K562 (cell line): ENCODE measurements around the gene ADCY4. TPM values are rescaled to one million over a fixed set of nuclear protein-coding genes. Genes with fewer than 3 reads are reported as not detected.

Source experiments
- BCOR ChIP-seq: fragments of 450-650 bp; IDR thresholded peaks from 2 replicates; pipeline ENCODE4 v1.6.1; 2016
- C11orf30 ChIP-seq: fragments of 450-650 bp; IDR thresholded peaks from 2 replicates; pipeline ENCODE4 v1.6.1; 2016; ENCODE audit warnings: low read depth, mild to moderate bottlenecking
- CBFB ChIP-seq: sonication (generic); formaldehyde crosslinking; IDR thresholded peaks from 2 replicates; pipeline ENCODE4 v1.4.0; 2020; ENCODE audit warnings: mild to moderate bottlenecking, missing genetic modification reagents
- ELF4 ChIP-seq: fragments of 450-650 bp; formaldehyde crosslinking; IDR thresholded peaks from 2 replicates; pipeline ENCODE4 v1.4.0; 2022; ENCODE audit warnings: missing genetic modification characterization
- HCFC1 ChIP-seq: IDR thresholded peaks from 2 replicates; pipeline ENCODE4 v1.6.1; 2012; ENCODE audit warnings: low read depth, low read length, improper control_type of control experiment
- JUN ChIP-seq, 2 experiments: sonication (generic) in 1 of 2; formaldehyde crosslinking in 1 of 2; IDR thresholded peaks; 2 replicates each; pipeline versions ENCODE4 v1.6.1 to v1.8.0; 2012 to 2022; ENCODE audit warnings: borderline replicate concordance in 2 of 2, mild to moderate bottlenecking in 2 of 2, improper control_type of control experiment in 1 of 2, low read depth in 1 of 2, low read length in 1 of 2, missing genetic modification reagents in 1 of 2
- LCOR ChIP-seq: sonication (generic); formaldehyde crosslinking; IDR thresholded peaks from 2 replicates; pipeline ENCODE4 v1.8.0; 2022; ENCODE audit warnings: mild to moderate bottlenecking, missing genetic modification reagents
- NCOA1 ChIP-seq: fragments of 450-650 bp; IDR thresholded peaks from 2 replicates; pipeline ENCODE4 v1.6.1; 2016; ENCODE audit warnings: low read depth
- NR2C1 ChIP-seq, 2 experiments: fragments of 450-650 bp; IDR thresholded peaks; 2 replicates each; pipeline ENCODE4 v1.6.1; 2017; ENCODE audit warnings: mild to moderate bottlenecking in 2 of 2, antibody characterized with exemption in 1 of 2, inconsistent platforms in 1 of 2, missing compliant biosample characterization in 1 of 2, missing genetic modification characterization in 1 of 2
- RBM34 ChIP-seq: fragments of 200-400 bp; formaldehyde crosslinking; IDR thresholded peaks from 2 replicates; pipeline ENCODE4 v1.6.1; 2018; ENCODE audit warnings: low read length, borderline replicate concordance; ENCODE audit not compliant: insufficient read depth
- TFAM ChIP-seq: fragments of 250-450 bp; sonication (Bioruptor Pico); conservative IDR thresholded peaks from 2 replicates; pipeline ENCODE4 v1.5.0; 2021; ENCODE audit warnings: mild to moderate bottlenecking, moderate library complexity
- XRCC5 ChIP-seq: fragments of 200-400 bp; formaldehyde crosslinking; IDR thresholded peaks from 2 replicates; pipeline ENCODE4 v1.6.1; 2017; ENCODE audit warnings: low read depth, mild to moderate bottlenecking, low read length
- ZNF507 ChIP-seq: conservative IDR thresholded peaks from 2 replicates; pipeline ENCODE4 v1.6.1; 2017; ENCODE audit warnings: missing genetic modification characterization, missing compliant biosample characterization
- ZNF584 ChIP-seq: fragments of 200-800 bp; sonication (Bioruptor generic); IDR thresholded peaks from 2 replicates; pipeline ENCODE4 v1.6.1; 2016; ENCODE audit warnings: low read depth, mild to moderate bottlenecking, missing genetic modification characterization, missing compliant biosample characterization
- ZNF830 ChIP-seq: fragments of 250-450 bp; sonication (Bioruptor Pico); IDR thresholded peaks from 2 replicates; pipeline ENCODE4 v1.5.0; 2021; ENCODE audit warnings: mild to moderate bottlenecking
- polyA plus RNA-seq, 8 experiments: library from polyadenylated mRNA; depleted of rRNA in 4 of 8; stranded (reverse) in 5 of 8; unstranded in 3 of 8; fragments of >200 nt; fragmentation: Nextera tagmentation in 2 of 8; fragmentation: Illumina TruSeq in 1 of 8; extraction: Ambion mirVana in 2 of 8; extraction: Trizol in 1 of 8; gene quantifications; 2 replicates each; pipeline versions ENCODE4 v1.2.1 to v1.2.3, GENCODE V29; 2011 to 2014; ENCODE audit warnings: inconsistent platforms in 1 of 8, missing spikeins in 1 of 8
- total RNA-seq, 7 experiments: library from RNA; depleted of rRNA in 6 of 7; stranded (reverse); fragments of >200 nt in 6 of 7; fragmentation: Illumina TruSeq in 2 of 7; extraction: Trizol in 2 of 7; gene quantifications; 2 replicates each; pipeline versions ENCODE4 v1.2.1 to v1.2.3, GENCODE V29; 2011 to 2021; ENCODE audit warnings: low replicate concordance in 1 of 7
- TF ChIP-seq, protein P1 (sequence below): fragments of 450-650 bp; formaldehyde crosslinking; IDR thresholded peaks from 2 replicates; pipeline ENCODE4 v1.4.0; 2020; ENCODE audit warnings: mild to moderate bottlenecking
- TF ChIP-seq, protein P2 (sequence below): sonication (generic); formaldehyde crosslinking; IDR thresholded peaks from 2 replicates; pipeline ENCODE4 v1.8.0; 2022; ENCODE audit warnings: missing genetic modification reagents, mild to moderate bottlenecking, borderline replicate concordance
- TF ChIP-seq, protein P3 (sequence below): fragments of 250-450 bp; sonication (Bioruptor Pico); IDR thresholded peaks from 2 replicates; pipeline ENCODE4 v1.8.0; 2022; ENCODE audit warnings: moderate library complexity, mild to moderate bottlenecking, inconsistent platforms
- TF ChIP-seq, protein P4 (sequence below): fragments of 250-450 bp; sonication (Bioruptor Pico); IDR thresholded peaks from 2 replicates; pipeline ENCODE4 v1.5.0; 2021
- TF ChIP-seq, protein P5 (sequence below), 2 experiments: fragments of 450-650 bp in 1 of 2; sonication (generic) in 1 of 2; formaldehyde crosslinking in 1 of 2; IDR thresholded peaks in 1 of 2; conservative IDR thresholded peaks in 1 of 2; 2 replicates each; pipeline versions ENCODE4 v1.6.1 to v1.8.1; 2016 to 2023; ENCODE audit warnings: mild to moderate bottlenecking in 2 of 2, moderate library complexity in 2 of 2, inconsistent platforms in 1 of 2, missing genetic modification reagents in 1 of 2

ADCY4 gene
- total and polyA plus RNA-seq, 9 of the 15 experiments (the other 6 are each of a cell fraction or from before 2014, with no cell fraction given) = 0.04 to 0.31 (median 0.15) TPM; not detected in 2

DNA sequence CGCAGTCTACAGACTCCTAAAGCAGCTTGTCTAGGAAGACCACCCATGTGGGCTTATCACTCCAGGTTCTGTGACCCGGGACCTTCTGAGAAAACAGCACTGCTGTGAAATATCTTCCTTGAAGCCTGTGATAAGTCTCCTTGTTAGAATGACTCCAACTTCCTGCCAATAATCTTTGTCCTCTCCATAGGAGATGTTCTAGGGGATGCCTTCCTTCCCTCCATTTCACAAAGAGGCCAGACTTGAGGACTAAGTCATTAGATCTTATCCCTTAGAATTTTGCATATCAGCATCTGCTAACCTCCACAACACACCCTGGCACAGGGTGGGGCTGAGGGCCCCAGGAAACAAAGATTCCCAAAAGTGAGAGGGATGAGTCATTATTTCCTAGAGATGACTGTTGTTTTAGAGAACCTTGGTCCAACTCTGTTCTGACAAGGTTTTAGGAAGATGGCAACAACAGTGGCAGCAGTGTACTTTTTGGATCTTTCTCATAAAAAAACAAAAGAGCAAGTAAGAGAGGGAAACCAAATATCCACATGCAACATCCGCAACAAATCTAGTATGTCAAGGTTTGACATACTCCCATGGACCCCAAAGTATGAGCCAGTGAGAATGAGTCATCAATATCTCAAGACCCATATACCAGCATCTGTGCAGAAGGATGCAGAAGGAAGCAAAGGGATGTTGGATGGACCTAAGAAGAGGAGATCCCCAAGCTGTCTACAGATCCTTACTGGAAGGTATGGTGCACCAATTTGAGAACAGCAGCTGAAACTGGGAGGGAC, 17.5 kb downstream of the ADCY4 start (continued):
- TF ChIP-seq NCOA1 (no peak), ELF4 (CRISPR knock-in tag) (no peak), BCOR (no peak), HCFC1 (no peak), JUN (IDR thresholded peaks at IDR 0.05; ENCODE audit: borderline replicate concordance, low read depth, low read length) (peak; percentile 39; the same call in 1 of the 2 replicates), JUN (CRISPR knock-in tag; IDR thresholded peaks at IDR 0.05; ENCODE audit: borderline replicate concordance) (no peak), ZNF584 (no peak), NR2C1 (IDR thresholded peaks at IDR 0.05) (no peak), NR2C1 (tag; IDR thresholded peaks at IDR 0.05) (no peak), C11orf30 (peak; percentile 51), RBM34 (no peak), XRCC5 (no peak), ZNF830 (CRISPR knock-in tag) (no peak), CBFB (CRISPR knock-in tag) (no peak), TFAM (CRISPR knock-in tag) (no peak), ZNF507 (no peak), LCOR (CRISPR knock-in tag) (peak; percentile 27; the same call in 1 of the 2 replicates)
- TF ChIP-seq, protein P1, sequence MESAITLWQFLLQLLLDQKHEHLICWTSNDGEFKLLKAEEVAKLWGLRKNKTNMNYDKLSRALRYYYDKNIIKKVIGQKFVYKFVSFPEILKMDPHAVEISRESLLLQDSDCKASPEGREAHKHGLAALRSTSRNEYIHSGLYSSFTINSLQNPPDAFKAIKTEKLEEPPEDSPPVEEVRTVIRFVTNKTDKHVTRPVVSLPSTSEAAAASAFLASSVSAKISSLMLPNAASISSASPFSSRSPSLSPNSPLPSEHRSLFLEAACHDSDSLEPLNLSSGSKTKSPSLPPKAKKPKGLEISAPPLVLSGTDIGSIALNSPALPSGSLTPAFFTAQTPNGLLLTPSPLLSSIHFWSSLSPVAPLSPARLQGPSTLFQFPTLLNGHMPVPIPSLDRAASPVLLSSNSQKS (CRISPR knock-in tag) = no peak
- TF ChIP-seq, protein P2, sequence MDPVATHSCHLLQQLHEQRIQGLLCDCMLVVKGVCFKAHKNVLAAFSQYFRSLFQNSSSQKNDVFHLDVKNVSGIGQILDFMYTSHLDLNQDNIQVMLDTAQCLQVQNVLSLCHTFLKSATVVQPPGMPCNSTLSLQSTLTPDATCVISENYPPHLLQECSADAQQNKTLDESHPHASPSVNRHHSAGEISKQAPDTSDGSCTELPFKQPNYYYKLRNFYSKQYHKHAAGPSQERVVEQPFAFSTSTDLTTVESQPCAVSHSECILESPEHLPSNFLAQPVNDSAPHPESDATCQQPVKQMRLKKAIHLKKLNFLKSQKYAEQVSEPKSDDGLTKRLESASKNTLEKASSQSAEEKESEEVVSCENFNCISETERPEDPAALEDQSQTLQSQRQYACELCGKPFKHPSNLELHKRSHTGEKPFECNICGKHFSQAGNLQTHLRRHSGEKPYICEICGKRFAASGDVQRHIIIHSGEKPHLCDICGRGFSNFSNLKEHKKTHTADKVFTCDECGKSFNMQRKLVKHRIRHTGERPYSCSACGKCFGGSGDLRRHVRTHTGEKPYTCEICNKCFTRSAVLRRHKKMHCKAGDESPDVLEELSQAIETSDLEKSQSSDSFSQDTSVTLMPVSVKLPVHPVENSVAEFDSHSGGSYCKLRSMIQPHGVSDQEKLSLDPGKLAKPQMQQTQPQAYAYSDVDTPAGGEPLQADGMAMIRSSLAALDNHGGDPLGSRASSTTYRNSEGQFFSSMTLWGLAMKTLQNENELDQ (CRISPR knock-in tag) = no peak
- TF ChIP-seq, protein P3, sequence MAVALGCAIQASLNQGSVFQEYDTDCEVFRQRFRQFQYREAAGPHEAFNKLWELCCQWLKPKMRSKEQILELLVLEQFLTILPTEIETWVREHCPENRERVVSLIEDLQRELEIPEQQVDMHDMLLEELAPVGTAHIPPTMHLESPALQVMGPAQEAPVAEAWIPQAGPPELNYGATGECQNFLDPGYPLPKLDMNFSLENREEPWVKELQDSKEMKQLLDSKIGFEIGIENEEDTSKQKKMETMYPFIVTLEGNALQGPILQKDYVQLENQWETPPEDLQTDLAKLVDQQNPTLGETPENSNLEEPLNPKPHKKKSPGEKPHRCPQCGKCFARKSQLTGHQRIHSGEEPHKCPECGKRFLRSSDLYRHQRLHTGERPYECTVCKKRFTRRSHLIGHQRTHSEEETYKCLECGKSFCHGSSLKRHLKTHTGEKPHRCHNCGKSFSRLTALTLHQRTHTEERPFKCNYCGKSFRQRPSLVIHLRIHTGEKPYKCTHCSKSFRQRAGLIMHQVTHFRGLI (CRISPR knock-in tag) = no peak
- TF ChIP-seq, protein P4, sequence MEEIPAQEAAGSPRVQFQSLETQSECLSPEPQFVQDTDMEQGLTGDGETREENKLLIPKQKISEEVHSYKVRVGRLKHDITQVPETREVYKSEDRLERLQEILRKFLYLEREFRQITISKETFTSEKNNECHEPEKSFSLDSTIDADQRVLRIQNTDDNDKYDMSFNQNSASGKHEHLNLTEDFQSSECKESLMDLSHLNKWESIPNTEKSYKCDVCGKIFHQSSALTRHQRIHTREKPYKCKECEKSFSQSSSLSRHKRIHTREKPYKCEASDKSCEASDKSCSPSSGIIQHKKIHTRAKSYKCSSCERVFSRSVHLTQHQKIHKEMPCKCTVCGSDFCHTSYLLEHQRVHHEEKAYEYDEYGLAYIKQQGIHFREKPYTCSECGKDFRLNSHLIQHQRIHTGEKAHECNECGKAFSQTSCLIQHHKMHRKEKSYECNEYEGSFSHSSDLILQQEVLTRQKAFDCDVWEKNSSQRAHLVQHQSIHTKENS (CRISPR knock-in tag) = no peak
- TF ChIP-seq, protein P5, sequence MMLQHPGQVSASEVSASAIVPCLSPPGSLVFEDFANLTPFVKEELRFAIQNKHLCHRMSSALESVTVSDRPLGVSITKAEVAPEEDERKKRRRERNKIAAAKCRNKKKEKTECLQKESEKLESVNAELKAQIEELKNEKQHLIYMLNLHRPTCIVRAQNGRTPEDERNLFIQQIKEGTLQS (IDR thresholded peaks at IDR 0.05) = peak; percentile 93
- TF ChIP-seq, protein P5 (CRISPR knock-in tag; conservative IDR thresholded peaks at IDR 0.05) = peak; percentile 82; the same call in 1 of the 2 replicates
